HepG2 (cell line): Measurements from ENCODE around the gene DSE. TPM values are rescaled to one million over a fixed set of nuclear protein-coding genes. Genes with fewer than 3 reads are reported as not detected.

Experiments used
- ATAC-seq: fragments of 200-7000 bp; cut with Tn5 transposase; 3 replicates; pipeline ENCODE4 v1.9.1; 2020; ENCODE audit warnings: mild to moderate bottlenecking, moderate library complexity
- BruUV-seq: library from RNA; stranded (reverse); fragments of 400-500 nt; replicated peaks from 2 replicates; lab custom pipeline; 2021; lab: Mats Ljungman, UMichigan
- CTCF ChIA-PET: fragments of 300-600 bp; formaldehyde crosslinking; extraction: SDS; loops from one replicate; lab custom pipeline; 2021; ENCODE audit warnings: low total read pairs, inconsistent platforms, low intra/inter-chr PET ratio; lab: Yijun Ruan, JAX
- POLR2A ChIA-PET: fragments of 350-600 bp; sonication (Branson Sonifier 250); formaldehyde crosslinking; loops from one replicate; lab custom pipeline; 2020; ENCODE audit warnings: antibody characterized with exemption, inconsistent platforms; lab: Yijun Ruan, JAX
- DNase-seq: peaks from one replicate; pipeline ENCODE4 v3.0.0-alpha.2; 2015; ENCODE audit warnings: low spot score
- FAIRE-seq: peaks from 3 replicates; lab custom pipeline; 2011; peaks lifted over from hg19 to GRCh38; lab: Jason Lieb, UNC
- H2AFZ ChIP-seq: one replicate; pipeline ENCODE4 v1.6.1; 2011; ENCODE audit warnings: low read length, inconsistent platforms
- H3K27ac ChIP-seq: fragments of 300-600 bp; 3 replicates; pipeline ENCODE4 v1.8.0; 2011; ENCODE audit warnings: mixed run types, mild to moderate bottlenecking, mixed read lengths, low read length, inconsistent platforms; ENCODE audit not compliant: insufficient read depth; ENCODE audit errors: extremely low read length
- H3K27me3 ChIP-seq, 2 experiments: fragments of 200-600 bp in 1 of 2; 2 replicates in 1 of 2; 3 replicates in 1 of 2; pipeline versions ENCODE4 v1.6.0 to v1.8.0; 2011; ENCODE audit warnings: low read length in 2 of 2, mild to moderate bottlenecking in 2 of 2, moderate library complexity in 2 of 2, inconsistent platforms in 1 of 2; ENCODE audit not compliant: insufficient read depth in 2 of 2, control insufficient read depth in 1 of 2
- H3K36me3 ChIP-seq, 2 experiments: fragments of 200-600 bp in 1 of 2; replicated peaks in 1 of 2; 2 replicates in 1 of 2; 3 replicates in 1 of 2; pipeline versions ENCODE4 v1.5.1 to v1.8.0; 2011; ENCODE audit warnings: low read length in 2 of 2, inconsistent platforms in 1 of 2; ENCODE audit not compliant: insufficient read depth in 2 of 2, control insufficient read depth in 1 of 2
- H3K4me1 ChIP-seq: 2 replicates; pipeline ENCODE4 v1.5.1; 2012; ENCODE audit warnings: low read length, inconsistent platforms; ENCODE audit not compliant: insufficient read depth
- H3K4me2 ChIP-seq: 2 replicates; pipeline ENCODE4 v1.6.0; 2011; ENCODE audit warnings: low read depth, low read length, inconsistent platforms
- H3K4me3 ChIP-seq, 3 experiments: fragments of 200-600 bp in 1 of 3; sonication (generic), shearing (Covaris generic) in 1 of 3; replicated peaks in 1 of 3; 2 replicates each; pipeline ENCODE4 v1.5.1; 2011 to 2016; ENCODE audit warnings: low read length in 3 of 3, inconsistent platforms in 2 of 3, low read depth in 2 of 3, mild to moderate bottlenecking in 2 of 3, control low read depth in 1 of 3, mixed read lengths in 1 of 3; ENCODE audit not compliant: insufficient read depth in 1 of 3
- H3K79me2 ChIP-seq: one replicate; pipeline ENCODE4 v1.6.1; 2011; ENCODE audit warnings: low read length, inconsistent platforms; ENCODE audit not compliant: insufficient read depth
- H3K9ac ChIP-seq: 2 replicates; pipeline ENCODE4 v1.6.0; 2011; ENCODE audit warnings: mild to moderate bottlenecking, low read depth, low read length, inconsistent platforms; ENCODE audit not compliant: insufficient read depth
- H3K9me3 ChIP-seq: 2 replicates; pipeline ENCODE4 v1.5.1; 2012; ENCODE audit warnings: mild to moderate bottlenecking, low read length
- H4K20me1 ChIP-seq: 2 replicates; pipeline ENCODE4 v1.6.0; 2011; ENCODE audit warnings: inconsistent platforms, mild to moderate bottlenecking, low read length, moderate library complexity; ENCODE audit not compliant: insufficient read depth
- ATAD3A ChIP-seq: sonication (generic); formaldehyde crosslinking; IDR thresholded peaks from 2 replicates; pipeline ENCODE4 v1.4.0; 2020; ENCODE audit warnings: missing genetic modification reagents
- FOXA3 ChIP-seq: IDR thresholded peaks from 2 replicates; pipeline ENCODE4 v1.6.1; 2016; ENCODE audit warnings: missing genetic modification reagents, missing compliant biosample characterization
- HNRNPH1 ChIP-seq: fragments of 200-400 bp; formaldehyde crosslinking; optimal IDR thresholded peaks from 2 replicates; pipeline ENCODE3; 2017; ENCODE audit warnings: mild to moderate bottlenecking, low read depth, low read length
- JDP2 ChIP-seq: sonication (generic); formaldehyde crosslinking; IDR thresholded peaks from 2 replicates; pipeline ENCODE4 v1.8.1; 2022; ENCODE audit warnings: missing genetic modification reagents, borderline replicate concordance
- MYC ChIP-seq: sonication (generic); formaldehyde crosslinking; IDR thresholded peaks from 2 replicates; pipeline ENCODE4 v1.9.0; 2021; ENCODE audit warnings: missing genetic modification reagents, borderline replicate concordance
- SP2 ChIP-seq: sonication (generic); formaldehyde crosslinking; IDR thresholded peaks from 2 replicates; pipeline ENCODE4 v1.5.1; 2020; ENCODE audit warnings: mild to moderate bottlenecking, missing genetic modification reagents
- SRF ChIP-seq: IDR thresholded peaks from 2 replicates; pipeline ENCODE4 v1.6.1; 2011; ENCODE audit warnings: mild to moderate bottlenecking, low read depth, low read length, moderate library complexity
- TEAD3 ChIP-seq: optimal IDR thresholded peaks from 2 replicates; pipeline ENCODE3; 2016; ENCODE audit warnings: borderline replicate concordance
- TFDP2 ChIP-seq: sonication (generic); formaldehyde crosslinking; IDR thresholded peaks from 2 replicates; pipeline ENCODE4 v1.4.0; 2020; ENCODE audit warnings: missing genetic modification reagents
- TFE3 ChIP-seq: IDR thresholded peaks from 2 replicates; pipeline ENCODE4 v1.6.1; 2016
- TOPORS ChIP-seq: sonication (generic); formaldehyde crosslinking; IDR thresholded peaks from 2 replicates; pipeline ENCODE4 v1.8.0; 2023; ENCODE audit warnings: mild to moderate bottlenecking, missing genetic modification reagents
- ZMAT3 ChIP-seq: sonication (generic); formaldehyde crosslinking; conservative IDR thresholded peaks from 2 replicates; pipeline ENCODE4 v1.7.0; 2021; ENCODE audit warnings: missing genetic modification reagents
- ZNF3 ChIP-seq: IDR thresholded peaks from 2 replicates; pipeline ENCODE4 v1.7.0; 2017; ENCODE audit warnings: inconsistent platforms
- ZNF574 ChIP-seq: sonication (generic); formaldehyde crosslinking; IDR thresholded peaks from 2 replicates; pipeline ENCODE4 v1.4.0; 2020; ENCODE audit warnings: missing genetic modification reagents
- ZNF703 ChIP-seq: sonication (generic); formaldehyde crosslinking; IDR thresholded peaks from 2 replicates; pipeline ENCODE4 v1.5.1; 2020; ENCODE audit warnings: missing genetic modification reagents, mild to moderate bottlenecking, moderate library complexity, borderline replicate concordance
- ZNF761 ChIP-seq: sonication (generic); formaldehyde crosslinking; conservative IDR thresholded peaks from 2 replicates; pipeline ENCODE4 v1.4.0; 2020; ENCODE audit warnings: mild to moderate bottlenecking, missing genetic modification reagents
- WGBS: methylation state at CpG from one replicate; pipeline ENCODE4 v1.1.6; 2017; ENCODE audit warnings: low lambda C conversion rate; 5-methylcytosine and 5-hydroxymethylcytosine counted together
- in situ Hi-C: cut with HindIII; loops from 2 replicates; pipeline ENCODE4 v1.10.0; 2017; ENCODE audit warnings: low pct_unique_long_range_greater_than_20kb; ENCODE audit not compliant: extremely low pct_ligation_motif_present
- intact Hi-C: fragments of 100-400 bp; cut with micrococcal nuclease; formaldehyde crosslinking; loops from one replicate; pipeline ENCODE4 v1.10.0; 2022; ENCODE audit not compliant: unreplicated experiment
- polyA plus RNA-seq, 8 experiments: library from polyadenylated mRNA; depleted of rRNA in 3 of 8; stranded (reverse) in 7 of 8; unstranded in 1 of 8; fragments of >200 nt; fragmentation: Illumina TruSeq in 4 of 8; extraction: Trizol in 4 of 8; gene quantifications; 2 replicates each; pipeline versions ENCODE4 v1.2.1 to v1.2.3, GENCODE V29; 2011 to 2016; ENCODE audit warnings: low read depth in 4 of 8, missing spikeins in 1 of 8, mixed read lengths in 1 of 8; ENCODE audit not compliant: insufficient read depth in 1 of 8
- total RNA-seq, 5 experiments: library from RNA; depleted of rRNA; stranded (reverse); fragments of >200 nt; fragmentation: Illumina TruSeq; extraction: Trizol; gene quantifications; 2 replicates each; pipeline ENCODE4 v1.2.3, GENCODE V29; 2016; ENCODE audit warnings: low read depth in 1 of 5

DSE gene
- total and polyA plus RNA-seq, 2 of the 13 experiments (the other 11 are each of a cell fraction or from before 2014, with no cell fraction given) = 2.6 to 4.6 TPM

GRCh38 chr6:116452531-116452930 is 81.8 kb downstream of the DSE start:
- ATAC-seq (no peak), FAIRE-seq (no peak), DNase-seq (no peak)
- ChIA-PET POLR2A (no interaction called here), CTCF (no interaction called here)
- Histone ChIP-seq H3K27me3 (no peaks in the 10 kb centered on the region), H4K20me1 (no peaks in the 10 kb centered on the region), H3K9me3 (no peaks in the 10 kb centered on the region), H3K36me3 (no peaks in the 10 kb centered on the region), H3K4me2 (no peak overlapping the region), H2AFZ (no peak overlapping the region), H3K27ac (no peak overlapping the region), H3K4me3 (no peak overlapping the region), H3K79me2 (no peaks in the 10 kb centered on the region), H3K9ac (no peak overlapping the region), H3K4me1 (no peaks in the 10 kb centered on the region)
- in situ Hi-C loops = no loop called here
- TF ChIP-seq ZNF574 (CRISPR knock-in tag) (no peak), ZNF761 (CRISPR knock-in tag) (no peak)
- WGBS = 1% methylated on average over 2 of the region's 2 CpGs
- BruUV-seq = no TSS peak
- intact Hi-C loops = no loop called here

GRCh38 chr6:116456106-116456505 is 85.4 kb downstream of the DSE start:
- Histone ChIP-seq H3K27ac (no peak overlapping the region), H3K4me3 (no peak overlapping the region), H3K9me3 (no peaks in the 10 kb centered on the region), H3K79me2 (no peaks in the 10 kb centered on the region), H3K4me2 (no peak overlapping the region), H3K27me3 (no peaks in the 10 kb centered on the region), H3K36me3 (no peaks in the 10 kb centered on the region), H2AFZ (no peak overlapping the region), H4K20me1 (no peaks in the 10 kb centered on the region), H3K9ac (no peak overlapping the region), H3K4me1 (no peaks in the 10 kb centered on the region)
- WGBS = 25% methylated on average over 3 of the region's 3 CpGs
- FAIRE-seq = no peak
- CTCF ChIA-PET = no interaction called here
- POLR2A ChIA-PET = no interaction called here
- intact Hi-C loops (no loop called here), in situ Hi-C loops (no loop called here)
- no peak for DNase-seq
- ATAC-seq = no peak
- no TSS peak for BruUV-seq
- TF ChIP-seq SP2 (CRISPR knock-in tag) (no peak), JDP2 (CRISPR knock-in tag) (no peak), TOPORS (CRISPR knock-in tag) (no peak), TFE3 (CRISPR knock-in tag) (no peak), MYC (CRISPR knock-in tag) (no peak), ATAD3A (no peak), TFDP2 (CRISPR knock-in tag) (no peak), SRF (no peak), ZNF703 (CRISPR knock-in tag) (no peak), ZMAT3 (CRISPR knock-in tag) (no peak), FOXA3 (CRISPR knock-in tag) (no peak), HNRNPH1 (no peak), ZNF3 (CRISPR knock-in tag) (no peak), TEAD3 (CRISPR knock-in tag) (no peak)
